Left ventricle myocardium superior (tissue), 1 donor: Measurements from ENCODE around the gene PCDHGA6. TPM values are rescaled to one million over a fixed set of nuclear protein-coding genes. Genes with fewer than 3 reads are reported as not detected.
"Not testable (repeated sequence)": the region's sequence is repeated elsewhere in the genome, so short reads cannot be mapped to it uniquely, and the experiment has no call there.

Experiments used
- ATAC-seq: fragments of 200-7000 bp; cut with Tn5 transposase; one replicate; pipeline ENCODE4 v1.9.1; 2020; ENCODE audit warnings: mild to moderate bottlenecking, moderate library complexity
- DNase-seq: peaks from one replicate; pipeline ENCODE4 v3.0.0-alpha.2; 2020
- intact Hi-C: fragments of 100-400 bp; cut with micrococcal nuclease; formaldehyde crosslinking; loops from one replicate; pipeline ENCODE4 v1.11.0; 2022
- total RNA-seq: library from RNA; stranded (reverse); fragmentation: NEBNext Ultra II Directional; extraction: Animal tissue kit (Norgen Biotek cat#: 25700); gene quantifications from one replicate; pipeline ENCODE4 v1.2.1, GENCODE V29; 2021
- donor health status: DM: no; HTN: yes; CAD: no; lungs with severe emphysema.

Gene PCDHGA6
- total RNA-seq, 1 donor from 2014 or later, result 5.7 TPM

GRCh38 chr5:141412854-141413539 is 39.3 kb downstream of the PCDHGA6 start, which contains the start of gene PCDHGA10:
Gene PCDHGA10, plus strand, starts transcription at chr5:141412987. Its CDS starts 189 bp downstream, at chr5:141413176.
- DNase-seq (peak; percentile 44), ATAC-seq (peak; percentile 67)
- intact Hi-C loops, result loop anchor here (10.0 kb wide), 2 partner anchors 62 to 112 kb away; partner anchors contain the start of gene PCDHGC3

GRCh38 chr5:141413540-141414069 is 39.9 kb downstream of the PCDHGA6 start:
- ATAC-seq, result peak; percentile 23
- intact Hi-C loops, result loop anchor here (10.0 kb wide), 2 partner anchors 61 to 111 kb away; partner anchors contain the start of gene PCDHGC3

GRCh38 chr5:141414548-141415274 is 41.0 kb downstream of the PCDHGA6 start:
- intact Hi-C loops, result loop anchor here (10.0 kb wide), 2 partner anchors 60 to 110 kb away; partner anchors contain the start of gene PCDHGC3
- ATAC-seq, DNase-seq: not testable (repeated sequence)

More at GRCh38 chr5:141413540-141414069, 39.9 kb downstream of the PCDHGA6 start:
- no peak for DNase-seq

- ATAC-seq, DNase-seq: not testable (repeated sequence)
- intact Hi-C loops, result loop anchor here (10.0 kb wide), 2 partner anchors 60 to 110 kb away; partner anchors contain the start of gene PCDHGC3
These were observed 41.6 kb downstream of the PCDHGA6 start for GRCh38 chr5:141415275-141415618.

- intact Hi-C loops, result loop anchor here (10.0 kb wide), 2 partner anchors 57 to 107 kb away; partner anchors contain the start of gene PCDHGC3
- peak; percentile 89 for DNase-seq
- peak; percentile 91 for ATAC-seq
These were observed 43.9 kb downstream of the PCDHGA6 start, which contains the start of gene PCDHGB7 for GRCh38 chr5:141417494-141418172. Gene PCDHGB7, plus strand, starts transcription at chr5:141417677. Its CDS starts 183 bp downstream, at chr5:141417860.

GRCh38 chr5:141419074-141419880 is 45.6 kb downstream of the PCDHGA6 start:
- intact Hi-C loops, result loop anchor here (10.0 kb wide), 2 partner anchors 56 to 106 kb away; partner anchors contain the start of gene PCDHGC3
- no peak for ATAC-seq

GRCh38 chr5:141420855-141421488 is 47.3 kb downstream of the PCDHGA6 start, which contains the start of gene PCDHGA11:
Gene PCDHGA11, plus strand, starts transcription at chr5:141421051. Its CDS starts 177 bp downstream, at chr5:141421228.
- intact Hi-C loops, result no loop called here

More at GRCh38 chr5:141419074-141419880, 45.6 kb downstream of the PCDHGA6 start:
- DNase-seq, result no peak

GRCh38 chr5:141421489-141421855 is 47.8 kb downstream of the PCDHGA6 start:
- intact Hi-C loops, result no loop called here
- ATAC-seq (no peak), DNase-seq (no peak)

More at GRCh38 chr5:141420855-141421488, 47.3 kb downstream of the PCDHGA6 start, which contains the start of gene PCDHGA11:
- DNase-seq, result no peak
- ATAC-seq, result peak; percentile 49

- DNase-seq, result no peak
- no peak for ATAC-seq
- intact Hi-C loops, result no loop called here
These were observed 49.1 kb downstream of the PCDHGA6 start for GRCh38 chr5:141422742-141423291.

- intact Hi-C loops, result no loop called here
- ATAC-seq (no peak), DNase-seq (no peak)
These were observed 54.2 kb downstream of the PCDHGA6 start for GRCh38 chr5:141427783-141428426.

Other genes starting within 250 kb of the PCDHGA6 start
- 3.1 TPM for gene PCDHB5, start 238.7 kb upstream of the PCDHGA6 start, total RNA-seq
- 0.32 TPM for gene PCDHB6, start 223.8 kb upstream of the PCDHGA6 start, total RNA-seq
- gene PCDHB7, start 201.2 kb upstream of the PCDHGA6 start, total RNA-seq, result 0.77 TPM
- 1.8 TPM for gene PCDHB8, start 196.1 kb upstream of the PCDHGA6 start, total RNA-seq
- 2.7 TPM for gene PCDHB16, start 191.5 kb upstream of the PCDHGA6 start, total RNA-seq
- gene PCDHB9, start 186.7 kb upstream of the PCDHGA6 start, total RNA-seq, result 0.59 TPM
- gene PCDHB10, start 181.5 kb upstream of the PCDHGA6 start, total RNA-seq, result 0.64 TPM
- gene PCDHB11, start 174.3 kb upstream of the PCDHGA6 start, total RNA-seq, result 0.74 TPM
- 1.3 TPM for gene PCDHB12, start 165.2 kb upstream of the PCDHGA6 start, total RNA-seq
- gene PCDHB13, start 160.0 kb upstream of the PCDHGA6 start, total RNA-seq, result 1.7 TPM
- 2.5 TPM for gene PCDHB14, start 150.5 kb upstream of the PCDHGA6 start, total RNA-seq
- 2.6 TPM for gene PCDHB15, start 128.5 kb upstream of the PCDHGA6 start, total RNA-seq
- not detected for gene SLC25A2, start 69.8 kb upstream of the PCDHGA6 start, total RNA-seq
- 106 TPM for gene TAF7, start 53.1 kb upstream of the PCDHGA6 start, total RNA-seq
- 3.0 TPM for gene PCDHGA1, start 43.4 kb upstream of the PCDHGA6 start, total RNA-seq
- 6.0 TPM for gene PCDHGA2, start 35.1 kb upstream of the PCDHGA6 start, total RNA-seq
- gene PCDHGA3, start 30.1 kb upstream of the PCDHGA6 start, total RNA-seq, result 12.1 TPM
- gene PCDHGB1, start 23.8 kb upstream of the PCDHGA6 start, total RNA-seq, result 7.1 TPM
- gene PCDHGA4, start 18.9 kb upstream of the PCDHGA6 start, total RNA-seq, result 8.4 TPM
- 8.7 TPM for gene PCDHGB2, start 13.9 kb upstream of the PCDHGA6 start, total RNA-seq
- gene PCDHGA5, start 9.7 kb upstream of the PCDHGA6 start, total RNA-seq, result 5.3 TPM
- 7.2 TPM for gene PCDHGB3, start 3.6 kb upstream of the PCDHGA6 start, total RNA-seq
- 7.0 TPM for gene PCDHGA7, start 8.9 kb downstream of the PCDHGA6 start, total RNA-seq
- gene PCDHGB4, start 13.8 kb downstream of the PCDHGA6 start, total RNA-seq, result 5.4 TPM
- 9.1 TPM for gene PCDHGA8, start 18.7 kb downstream of the PCDHGA6 start, total RNA-seq
- gene PCDHGB5, start 24.1 kb downstream of the PCDHGA6 start, total RNA-seq, result 6.4 TPM
- 4.5 TPM for gene PCDHGA9, start 28.9 kb downstream of the PCDHGA6 start, total RNA-seq
- gene PCDHGB6, start 34.1 kb downstream of the PCDHGA6 start, total RNA-seq, result 4.7 TPM
- gene PCDHGA10, start 39.1 kb downstream of the PCDHGA6 start, total RNA-seq, result 5.3 TPM
- gene PCDHGB7, start 43.8 kb downstream of the PCDHGA6 start, total RNA-seq, result 8.8 TPM
- gene PCDHGA11, start 47.2 kb downstream of the PCDHGA6 start, total RNA-seq, result 5.0 TPM
- gene PCDHGA12, start 56.6 kb downstream of the PCDHGA6 start, total RNA-seq, result 5.1 TPM
- gene PCDHGC3, start 102.1 kb downstream of the PCDHGA6 start, total RNA-seq, result 13.4 TPM
- gene PCDHGC4, start 111.1 kb downstream of the PCDHGA6 start, total RNA-seq, result 2.5 TPM
- gene PCDHGC5, start 115.2 kb downstream of the PCDHGA6 start, total RNA-seq, result 3.2 TPM
- gene DIAPH1, start 245.1 kb downstream of the PCDHGA6 start, total RNA-seq, result 36.6 TPM